Stimulated activated naive B cell treated with anti-CD40 and anti-IgM and Interleukin-4, amounts not matched to agents 10 μg/mL and 1 μg/mL and 100 μg/mL, for 72 hours (primary cell): ENCODE results near the gene CCL17.
"Not testable (repeated sequence)": the region's sequence is repeated elsewhere in the genome, so short reads cannot be mapped to it uniquely, and the experiment has no call there.

Experiments used
- ATAC-seq, 2 donors: fragments of 150-1000 bp; cut with Tn5 transposase; replicated peaks; 2 replicates each; pipeline ENCODE4 v1.10.0; 2021; ENCODE audit warnings: moderate library complexity in 1 of 2
- DNase-seq: peaks from one replicate; pipeline ENCODE4 v3.0.0; 2021
- H3K27ac Mint-ChIP-seq: one replicate; pipeline ENCODE4 v1.8.0; 2022; ENCODE audit warnings: mild to moderate bottlenecking, mixed read lengths
- H3K27me3 Mint-ChIP-seq, 2 donors: one replicate each; pipeline ENCODE4 v1.8.0; 2022; ENCODE audit warnings: mixed read lengths in 2 of 2
- H3K36me3 Mint-ChIP-seq, 2 donors: one replicate each; pipeline ENCODE4 v1.8.0; 2022; ENCODE audit warnings: mixed read lengths in 2 of 2, mild to moderate bottlenecking in 1 of 2
- H3K4me1 Mint-ChIP-seq, 2 donors: one replicate each; pipeline ENCODE4 v1.8.0; 2022; ENCODE audit warnings: mixed read lengths in 2 of 2, mild to moderate bottlenecking in 1 of 2
- H3K4me3 Mint-ChIP-seq, 2 donors: one replicate each; pipeline ENCODE4 v1.8.0; 2022; ENCODE audit warnings: mild to moderate bottlenecking in 2 of 2, mixed read lengths in 2 of 2, moderate library complexity in 1 of 2
- H3K9me3 Mint-ChIP-seq, 2 donors: one replicate each; pipeline ENCODE4 v1.8.0; 2022; ENCODE audit warnings: mixed read lengths in 2 of 2, mild to moderate bottlenecking in 1 of 2

CCL17 gene

GRCh38 chr16:57422026-57422944, 17.7 kb downstream of the CCL17 start:
- Mint-ChIP-seq H3K27ac (no peak overlapping the region), H3K27me3 (no peaks in the 10 kb centered on the region), H3K9me3 (no peaks in the 10 kb centered on the region), H3K4me3 (no peak overlapping the region), H3K4me1 (peaks cover 15 to 24% of the 10 kb centered on the region in 2 donors), H3K36me3 (peaks cover 16 to 20% of the 10 kb centered on the region in 2 donors)
- DNase-seq: no peak
- ATAC-seq: peak in 1 of 2 donors; percentile 28

GRCh38 chr16:57423152-57423551, 18.6 kb downstream of the CCL17 start:
- ATAC-seq (no peak), DNase-seq (no peak)
- no peak overlapping the region for H3K27ac Mint-ChIP-seq
- H3K36me3 Mint-ChIP-seq: peaks cover 22 to 24% of the 10 kb centered on the region in 2 donors
- no peak overlapping the region for H3K4me3 Mint-ChIP-seq
- H3K4me1 Mint-ChIP-seq: peaks cover 10 to 15% of the 10 kb centered on the region in 2 donors
- no peaks in the 10 kb centered on the region for H3K27me3 Mint-ChIP-seq
- H3K9me3 Mint-ChIP-seq: no peaks in the 10 kb centered on the region

- ATAC-seq (no peak), DNase-seq (no peak)
- Mint-ChIP-seq H3K9me3 (no peaks in the 10 kb centered on the region), H3K4me3 (no peak overlapping the region), H3K27me3 (no peaks in the 10 kb centered on the region), H3K27ac (no peak overlapping the region), H3K4me1 (peaks cover 3 to 4% of the 10 kb centered on the region in 2 donors), H3K36me3 (peaks cover 32 to 33% of the 10 kb centered on the region in 2 donors)
Measured at GRCh38 chr16:57424583-57424982, 20.0 kb downstream of the CCL17 start.

GRCh38 chr16:57426356-57426755, 21.8 kb downstream of the CCL17 start:
- ATAC-seq: no peak
- H3K36me3 Mint-ChIP-seq: peaks cover 46 to 48% of the 10 kb centered on the region in 2 donors
- peaks cover 0 to 3% of the 10 kb centered on the region in 2 donors for H3K4me1 Mint-ChIP-seq
- no peak overlapping the region for H3K27ac Mint-ChIP-seq
- no peaks in the 10 kb centered on the region for H3K27me3 Mint-ChIP-seq
- no peaks in the 10 kb centered on the region for H3K9me3 Mint-ChIP-seq
- no peak for DNase-seq
- no peak overlapping the region for H3K4me3 Mint-ChIP-seq

GRCh38 chr16:57427307-57427706, 22.7 kb downstream of the CCL17 start:
- DNase-seq (no peak), ATAC-seq (no peak)
- Mint-ChIP-seq H3K4me1 (peaks cover 0 to under 1% of the 10 kb centered on the region in 2 donors), H3K4me3 (no peak overlapping the region), H3K27ac (no peak overlapping the region), H3K27me3 (no peaks in the 10 kb centered on the region), H3K36me3 (peaks cover 50% of the 10 kb centered on the region in 2 donors), H3K9me3 (no peaks in the 10 kb centered on the region)

GRCh38 chr16:57427824-57428223, 23.3 kb downstream of the CCL17 start:
- ATAC-seq (no peak), DNase-seq (no peak)
- Mint-ChIP-seq H3K4me3 (no peak overlapping the region), H3K27ac (no peak overlapping the region), H3K27me3 (no peaks in the 10 kb centered on the region), H3K36me3 (peaks cover 50 to 52% of the 10 kb centered on the region in 2 donors), H3K4me1 (no peaks in the 10 kb centered on the region), H3K9me3 (no peaks in the 10 kb centered on the region)

- no peak for ATAC-seq
- Mint-ChIP-seq H3K4me1 (no peaks in the 10 kb centered on the region), H3K9me3 (no peaks in the 10 kb centered on the region), H3K36me3 (peaks cover 56 to 65% of the 10 kb centered on the region in 2 donors), H3K27ac (no peak overlapping the region), H3K4me3 (no peak overlapping the region), H3K27me3 (no peaks in the 10 kb centered on the region)
- no peak for DNase-seq
Measured at GRCh38 chr16:57430955-57431354, 26.4 kb downstream of the CCL17 start.

- DNase-seq (no peak), ATAC-seq (no peak)
- Mint-ChIP-seq H3K27ac (no peak overlapping the region), H3K27me3 (no peaks in the 10 kb centered on the region), H3K4me3 (no peak overlapping the region), H3K9me3 (no peaks in the 10 kb centered on the region), H3K4me1 (no peaks in the 10 kb centered on the region), H3K36me3 (peaks cover 54 to 57% of the 10 kb centered on the region in 2 donors)
Measured at GRCh38 chr16:57432505-57432904, 27.9 kb downstream of the CCL17 start.

GRCh38 chr16:57432989-57433388, 28.4 kb downstream of the CCL17 start:
- no peak for ATAC-seq
- H3K27ac Mint-ChIP-seq: no peak overlapping the region
- no peak for DNase-seq
- no peaks in the 10 kb centered on the region for H3K4me1 Mint-ChIP-seq
- H3K36me3 Mint-ChIP-seq: peaks cover 49 to 53% of the 10 kb centered on the region in 2 donors
- H3K4me3 Mint-ChIP-seq: no peak overlapping the region
- no peaks in the 10 kb centered on the region for H3K27me3 Mint-ChIP-seq
- no peaks in the 10 kb centered on the region for H3K9me3 Mint-ChIP-seq

- peaks cover 46 to 49% of the 10 kb centered on the region in 2 donors for H3K36me3 Mint-ChIP-seq
- DNase-seq (no peak), ATAC-seq (no peak)
- no peak overlapping the region for H3K27ac Mint-ChIP-seq
- no peaks in the 10 kb centered on the region for H3K27me3 Mint-ChIP-seq
- no peaks in the 10 kb centered on the region for H3K9me3 Mint-ChIP-seq
- H3K4me3 Mint-ChIP-seq: no peak overlapping the region
- H3K4me1 Mint-ChIP-seq: no peaks in the 10 kb centered on the region
Measured at GRCh38 chr16:57434003-57434402, 29.4 kb downstream of the CCL17 start.

- H3K27ac Mint-ChIP-seq: no peak overlapping the region
- no peak for ATAC-seq
- no peaks in the 10 kb centered on the region for H3K4me1 Mint-ChIP-seq
- H3K36me3 Mint-ChIP-seq: peaks cover 50 to 57% of the 10 kb centered on the region in 2 donors
- no peaks in the 10 kb centered on the region for H3K27me3 Mint-ChIP-seq
- H3K9me3 Mint-ChIP-seq: peaks cover 0 to 4% of the 10 kb centered on the region in 2 donors
- no peak for DNase-seq
- H3K4me3 Mint-ChIP-seq: no peak overlapping the region
Measured at GRCh38 chr16:57435838-57436237, 31.3 kb downstream of the CCL17 start.

- H3K27me3 Mint-ChIP-seq, DNase-seq, ATAC-seq, H3K27ac Mint-ChIP-seq, H3K4me3 Mint-ChIP-seq, H3K9me3 Mint-ChIP-seq: not testable (repeated sequence)
- Mint-ChIP-seq H3K4me1 (peaks cover 0 to 11% of the 10 kb centered on the region in 2 donors), H3K36me3 (peaks cover 36 to 50% of the 10 kb centered on the region in 2 donors)
Measured at GRCh38 chr16:57439947-57440346, 35.4 kb downstream of the CCL17 start.

GRCh38 chr16:57440551-57440950, 36.0 kb downstream of the CCL17 start:
- ATAC-seq, H3K4me3 Mint-ChIP-seq, H3K9me3 Mint-ChIP-seq, H3K27me3 Mint-ChIP-seq, H3K27ac Mint-ChIP-seq, DNase-seq: not testable (repeated sequence)
- peaks cover 34 to 47% of the 10 kb centered on the region in 2 donors for H3K36me3 Mint-ChIP-seq
- peaks cover 0 to 11% of the 10 kb centered on the region in 2 donors for H3K4me1 Mint-ChIP-seq

GRCh38 chr16:57444711-57445110, 40.1 kb downstream of the CCL17 start:
- peaks cover 0 to 7% of the 10 kb centered on the region in 2 donors for H3K9me3 Mint-ChIP-seq
- DNase-seq (no peak), ATAC-seq (no peak)
- peaks cover 15 to 30% of the 10 kb centered on the region in 2 donors for H3K36me3 Mint-ChIP-seq
- peaks cover 8 to 35% of the 10 kb centered on the region in 2 donors for H3K4me1 Mint-ChIP-seq
- no peak overlapping the region for H3K4me3 Mint-ChIP-seq
- no peaks in the 10 kb centered on the region for H3K27me3 Mint-ChIP-seq
- no peak overlapping the region for H3K27ac Mint-ChIP-seq

- Mint-ChIP-seq H3K4me1 (peaks cover 8 to 35% of the 10 kb centered on the region in 2 donors), H3K27me3 (no peaks in the 10 kb centered on the region), H3K27ac (no peak overlapping the region), H3K4me3 (no peak overlapping the region), H3K36me3 (peaks cover 7 to 24% of the 10 kb centered on the region in 2 donors), H3K9me3 (peaks cover 0 to 4% of the 10 kb centered on the region in 2 donors)
- DNase-seq: no peak
- no peak for ATAC-seq
Measured at GRCh38 chr16:57445510-57445909, 40.9 kb downstream of the CCL17 start.
